WTC11 (cell line): ENCODE measurements around the gene ZNHIT2.
"Not testable (repeated sequence)": the region's sequence is repeated elsewhere in the genome, so short reads cannot be mapped to it uniquely, and the experiment has no call there.

Experiments
- CREB1 ChIP-seq: sonication (generic); formaldehyde crosslinking; IDR thresholded peaks from 2 replicates; pipeline ENCODE4 v1.8.0; 2023; ENCODE audit warnings: mild to moderate bottlenecking, missing genetic modification reagents
- CTCF ChIP-seq: fragments of 200-600 bp; IDR thresholded peaks from 2 replicates; pipeline ENCODE4 v1.8.0; 2022; ENCODE audit warnings: antibody characterized with exemption
- E2F1 ChIP-seq: sonication (generic); formaldehyde crosslinking; IDR thresholded peaks from 2 replicates; pipeline ENCODE4 v1.8.0; 2022; ENCODE audit warnings: mild to moderate bottlenecking, missing genetic modification reagents
- NR1H2 ChIP-seq: sonication (generic); formaldehyde crosslinking; IDR thresholded peaks from 2 replicates; pipeline ENCODE4 v1.9.0; 2021; ENCODE audit warnings: mild to moderate bottlenecking, moderate library complexity, missing genetic modification reagents
- NR3C1 ChIP-seq: sonication (generic); formaldehyde crosslinking; conservative IDR thresholded peaks from 2 replicates; pipeline ENCODE4 v1.8.1; 2023; ENCODE audit warnings: low read depth, mild to moderate bottlenecking, missing genetic modification reagents

GRCh38 chr11:65150131-65150508 lies 32.6 kb upstream of the ZNHIT2 start:
- not testable (repeated sequence) for TF ChIP-seq NR3C1 (CRISPR knock-in tag); NR1H2 (CRISPR knock-in tag); E2F1 (CRISPR knock-in tag); CTCF; CREB1
